GM12801 (cell line): Measurements from ENCODE around the gene KLK2.

ENCODE experiments used
- TF ChIP-seq, protein P1 (sequence below): IDR thresholded peaks from one replicate; pipeline ENCODE4 v1.5.1; 2011; ENCODE audit warnings: control low read depth; ENCODE audit not compliant: insufficient read length; ENCODE audit errors: extremely low read depth

Gene KLK2

DNA sequence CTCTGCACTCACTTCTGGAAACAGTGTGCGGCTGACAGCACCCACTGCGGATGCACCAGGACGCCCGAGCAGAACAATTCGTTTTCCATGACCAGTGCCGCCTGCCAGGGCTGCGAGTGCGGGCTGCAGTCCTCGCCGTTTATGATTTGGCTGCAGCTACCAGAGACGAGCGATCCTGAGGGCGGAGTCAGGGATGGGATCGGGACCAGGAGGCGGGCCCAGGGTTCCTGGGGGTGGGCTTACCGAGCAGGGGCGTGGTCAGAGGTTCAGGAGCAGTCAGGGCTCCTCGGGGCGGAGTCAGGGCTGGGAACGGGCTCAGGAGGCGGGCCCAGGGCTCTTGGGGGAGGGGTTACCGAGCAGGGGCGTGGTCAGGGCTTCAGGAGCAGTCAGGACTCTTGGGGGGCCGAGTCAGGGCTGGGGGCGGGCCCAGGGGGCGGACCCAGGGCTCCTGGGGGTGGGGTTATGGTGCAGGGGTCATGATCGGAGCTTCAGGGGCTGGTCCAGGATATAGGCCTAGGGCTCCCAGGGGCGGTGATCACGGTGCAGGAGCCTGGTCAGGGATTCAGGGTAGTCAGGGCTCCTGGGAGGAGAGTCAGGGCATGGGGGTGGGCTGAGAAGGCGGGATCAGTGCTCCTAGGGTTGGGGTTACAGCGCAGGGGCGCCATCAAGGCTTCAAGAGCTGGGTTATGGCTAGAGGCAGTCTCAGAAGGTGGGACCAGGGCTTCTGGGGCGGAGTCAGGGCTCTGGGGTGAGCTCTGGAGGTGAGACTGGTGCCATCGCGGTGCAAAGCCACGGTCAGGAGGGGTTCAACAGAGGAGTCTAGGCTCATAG lies 36.2 kb downstream of the KLK2 start:
- TF ChIP-seq, protein P1, sequence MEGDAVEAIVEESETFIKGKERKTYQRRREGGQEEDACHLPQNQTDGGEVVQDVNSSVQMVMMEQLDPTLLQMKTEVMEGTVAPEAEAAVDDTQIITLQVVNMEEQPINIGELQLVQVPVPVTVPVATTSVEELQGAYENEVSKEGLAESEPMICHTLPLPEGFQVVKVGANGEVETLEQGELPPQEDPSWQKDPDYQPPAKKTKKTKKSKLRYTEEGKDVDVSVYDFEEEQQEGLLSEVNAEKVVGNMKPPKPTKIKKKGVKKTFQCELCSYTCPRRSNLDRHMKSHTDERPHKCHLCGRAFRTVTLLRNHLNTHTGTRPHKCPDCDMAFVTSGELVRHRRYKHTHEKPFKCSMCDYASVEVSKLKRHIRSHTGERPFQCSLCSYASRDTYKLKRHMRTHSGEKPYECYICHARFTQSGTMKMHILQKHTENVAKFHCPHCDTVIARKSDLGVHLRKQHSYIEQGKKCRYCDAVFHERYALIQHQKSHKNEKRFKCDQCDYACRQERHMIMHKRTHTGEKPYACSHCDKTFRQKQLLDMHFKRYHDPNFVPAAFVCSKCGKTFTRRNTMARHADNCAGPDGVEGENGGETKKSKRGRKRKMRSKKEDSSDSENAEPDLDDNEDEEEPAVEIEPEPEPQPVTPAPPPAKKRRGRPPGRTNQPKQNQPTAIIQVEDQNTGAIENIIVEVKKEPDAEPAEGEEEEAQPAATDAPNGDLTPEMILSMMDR: no peak

DNA sequence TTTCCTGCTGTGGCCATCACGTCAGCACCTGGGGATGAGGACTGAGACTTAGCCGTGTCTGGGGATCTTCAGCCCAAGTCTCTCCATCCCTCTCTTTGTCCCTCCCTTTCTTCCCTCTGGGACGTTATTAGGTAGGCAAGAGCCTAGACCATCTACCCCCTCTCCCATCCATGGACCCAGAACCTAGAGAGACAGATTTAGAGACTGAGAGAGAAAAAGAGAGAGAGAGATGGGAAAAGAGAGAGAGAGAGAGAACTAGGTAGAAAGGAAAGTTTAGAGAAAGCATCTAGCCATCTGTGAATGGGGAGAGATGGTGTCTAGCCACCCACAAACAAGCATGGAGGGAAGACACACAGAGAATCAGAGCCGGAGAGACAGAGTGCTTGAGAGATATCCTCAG lies 37.5 kb downstream of the KLK2 start:
- TF ChIP-seq, protein P1: no peak

DNA sequence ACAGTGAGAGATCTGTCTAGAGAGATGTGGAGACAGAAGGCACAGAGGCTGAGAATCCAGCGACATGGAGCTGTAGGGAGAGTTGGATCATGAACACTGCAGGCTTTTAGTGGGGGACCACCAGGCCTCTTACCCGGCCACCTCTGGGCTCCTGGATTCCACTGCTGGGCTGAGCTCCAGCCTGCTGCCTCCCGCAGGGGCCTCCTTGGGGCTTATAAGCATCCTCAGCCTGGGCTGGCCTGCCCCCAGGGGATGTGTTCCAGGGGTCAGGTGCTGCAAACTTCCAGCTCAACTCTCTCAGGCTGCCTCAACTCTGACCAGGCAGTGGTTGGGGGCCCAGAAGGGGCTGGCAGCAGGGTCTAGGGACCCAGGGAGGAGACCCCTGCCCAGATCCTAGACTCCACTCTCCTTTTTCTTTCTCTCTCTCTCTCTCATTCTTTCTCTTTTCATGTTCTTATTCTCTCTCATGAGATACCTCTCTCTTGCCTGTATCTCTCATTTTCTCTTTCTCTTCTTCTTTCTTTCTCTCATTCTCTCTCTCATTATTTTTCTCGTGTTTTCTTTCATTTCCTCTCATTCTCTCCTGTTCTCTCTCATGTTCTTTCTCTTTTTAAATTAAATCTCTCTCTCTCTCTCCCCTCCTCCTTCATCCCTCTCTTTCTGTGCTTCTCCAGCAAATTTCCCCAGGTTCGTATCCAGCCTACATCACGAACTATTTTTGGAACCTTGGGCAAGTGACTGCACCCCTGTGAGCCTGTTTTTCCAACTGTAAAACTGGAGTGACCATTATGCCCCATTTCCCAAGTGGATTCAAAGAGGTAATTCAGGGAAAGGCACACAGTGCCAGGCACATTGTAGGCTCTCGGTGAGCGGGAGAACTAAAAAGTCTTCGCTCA lies 38.2 kb downstream of the KLK2 start, which contains the start of gene KLK4:
Gene KLK4 (minus strand): TSS at position 190 of the 896 bp plus-strand sequence. CDS start 657 bp downstream, outside the sequence.
- TF ChIP-seq, protein P1: no peak

DNA sequence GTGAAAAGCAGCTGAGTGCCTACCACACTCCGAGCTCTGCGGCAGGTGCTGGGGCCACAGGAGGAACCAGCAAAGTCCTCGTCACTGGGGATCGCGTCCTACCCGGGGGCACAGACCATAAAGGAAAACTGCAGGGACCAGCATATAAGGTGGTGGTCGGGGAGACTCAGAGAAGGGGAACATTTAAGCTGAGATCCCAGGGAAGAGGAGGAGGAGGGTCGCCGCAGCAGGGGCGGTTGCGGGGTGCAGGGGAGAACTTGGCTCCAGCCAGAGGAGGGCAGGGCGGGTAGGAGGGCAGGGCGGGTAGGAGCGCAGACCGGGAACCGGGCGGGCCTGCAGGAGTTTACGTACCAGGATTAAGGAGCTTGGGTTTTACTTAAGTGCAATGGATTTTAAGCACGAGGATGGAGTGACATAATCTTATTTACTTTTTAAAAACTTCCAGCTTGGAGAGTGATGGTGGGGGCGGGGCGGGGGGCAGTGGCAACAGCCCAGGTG lies 38.9 kb downstream of the KLK2 start:
- TF ChIP-seq, protein P1: no peak

DNA sequence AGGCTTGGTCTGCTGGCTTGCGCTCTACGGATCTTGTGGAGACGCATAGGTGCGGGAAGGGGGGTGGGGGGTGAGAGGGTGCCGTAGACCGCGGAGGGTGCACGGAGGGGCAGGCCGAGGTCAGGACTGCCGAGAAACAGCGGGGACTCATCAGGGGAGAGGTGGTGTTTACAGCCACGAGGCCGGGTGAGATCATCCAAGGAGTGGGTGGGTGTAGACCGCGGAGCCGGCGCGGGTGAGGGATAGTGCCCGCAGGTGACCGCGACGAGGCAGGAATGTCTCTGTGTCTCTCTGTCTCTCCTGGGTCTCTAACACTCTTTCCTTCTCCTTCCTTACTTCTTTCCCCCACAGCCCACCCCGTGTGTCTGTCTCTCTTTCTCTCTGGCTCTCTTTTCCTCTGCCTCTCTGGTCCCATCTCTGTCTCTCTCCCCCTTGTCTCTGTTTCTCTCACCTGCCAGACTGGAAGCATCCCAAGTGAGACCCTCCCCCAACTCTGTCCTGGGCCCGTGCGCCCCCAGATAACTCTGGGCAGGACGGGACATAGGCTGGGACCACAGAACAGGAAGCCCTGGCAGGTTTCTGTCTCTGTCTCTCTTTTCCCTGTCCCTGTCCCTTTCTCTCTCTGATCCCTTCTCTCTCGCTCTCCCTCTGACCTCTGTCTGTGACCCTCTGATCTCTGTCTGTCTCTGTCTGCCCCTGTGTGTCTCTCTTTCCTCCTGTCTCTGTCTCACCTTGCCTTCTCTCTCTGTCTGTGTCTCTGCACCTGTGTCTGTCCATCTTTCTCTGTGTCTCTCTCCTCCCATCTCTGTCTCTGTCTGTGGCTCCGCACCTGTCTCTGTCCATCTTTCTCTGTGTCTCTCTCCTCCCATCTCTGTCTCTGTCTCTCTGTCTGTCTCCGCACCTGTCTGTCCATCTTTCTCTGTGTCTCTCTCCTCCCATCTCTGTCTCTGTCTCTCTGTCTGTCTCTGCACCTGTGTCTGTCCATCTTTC lies 39.8 kb downstream of the KLK2 start:
- TF ChIP-seq, protein P1: no peak

DNA sequence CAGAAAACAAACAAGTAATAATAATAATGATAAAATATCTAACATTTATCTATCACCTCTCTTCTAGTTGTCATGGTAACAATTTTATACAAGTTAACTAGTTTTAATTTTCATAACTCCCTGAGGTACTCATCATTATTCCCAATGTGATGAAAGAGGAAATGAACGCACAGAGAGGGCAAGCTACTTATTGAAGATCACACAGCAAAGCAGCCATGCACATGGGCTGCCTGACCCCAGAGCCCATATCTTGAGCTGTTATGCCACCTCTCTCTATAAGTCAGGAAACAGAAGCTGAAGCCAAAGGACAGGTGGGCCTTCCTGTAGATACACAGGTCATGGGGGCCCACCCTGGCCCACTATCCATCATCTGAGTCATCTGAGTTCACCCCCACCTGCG lies 42.8 kb downstream of the KLK2 start:
- TF ChIP-seq, protein P1: no peak
